Measurements from ENCODE around the gene CASKIN2.

CASKIN2 gene, protein sequence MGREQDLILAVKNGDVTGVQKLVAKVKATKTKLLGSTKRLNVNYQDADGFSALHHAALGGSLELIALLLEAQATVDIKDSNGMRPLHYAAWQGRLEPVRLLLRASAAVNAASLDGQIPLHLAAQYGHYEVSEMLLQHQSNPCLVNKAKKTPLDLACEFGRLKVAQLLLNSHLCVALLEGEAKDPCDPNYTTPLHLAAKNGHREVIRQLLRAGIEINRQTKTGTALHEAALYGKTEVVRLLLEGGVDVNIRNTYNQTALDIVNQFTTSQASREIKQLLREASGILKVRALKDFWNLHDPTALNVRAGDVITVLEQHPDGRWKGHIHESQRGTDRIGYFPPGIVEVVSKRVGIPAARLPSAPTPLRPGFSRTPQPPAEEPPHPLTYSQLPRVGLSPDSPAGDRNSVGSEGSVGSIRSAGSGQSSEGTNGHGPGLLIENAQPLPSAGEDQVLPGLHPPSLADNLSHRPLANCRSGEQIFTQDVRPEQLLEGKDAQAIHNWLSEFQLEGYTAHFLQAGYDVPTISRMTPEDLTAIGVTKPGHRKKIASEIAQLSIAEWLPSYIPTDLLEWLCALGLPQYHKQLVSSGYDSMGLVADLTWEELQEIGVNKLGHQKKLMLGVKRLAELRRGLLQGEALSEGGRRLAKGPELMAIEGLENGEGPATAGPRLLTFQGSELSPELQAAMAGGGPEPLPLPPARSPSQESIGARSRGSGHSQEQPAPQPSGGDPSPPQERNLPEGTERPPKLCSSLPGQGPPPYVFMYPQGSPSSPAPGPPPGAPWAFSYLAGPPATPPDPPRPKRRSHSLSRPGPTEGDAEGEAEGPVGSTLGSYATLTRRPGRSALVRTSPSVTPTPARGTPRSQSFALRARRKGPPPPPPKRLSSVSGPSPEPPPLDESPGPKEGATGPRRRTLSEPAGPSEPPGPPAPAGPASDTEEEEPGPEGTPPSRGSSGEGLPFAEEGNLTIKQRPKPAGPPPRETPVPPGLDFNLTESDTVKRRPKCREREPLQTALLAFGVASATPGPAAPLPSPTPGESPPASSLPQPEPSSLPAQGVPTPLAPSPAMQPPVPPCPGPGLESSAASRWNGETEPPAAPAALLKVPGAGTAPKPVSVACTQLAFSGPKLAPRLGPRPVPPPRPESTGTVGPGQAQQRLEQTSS (N-terminal part only)

DNA sequence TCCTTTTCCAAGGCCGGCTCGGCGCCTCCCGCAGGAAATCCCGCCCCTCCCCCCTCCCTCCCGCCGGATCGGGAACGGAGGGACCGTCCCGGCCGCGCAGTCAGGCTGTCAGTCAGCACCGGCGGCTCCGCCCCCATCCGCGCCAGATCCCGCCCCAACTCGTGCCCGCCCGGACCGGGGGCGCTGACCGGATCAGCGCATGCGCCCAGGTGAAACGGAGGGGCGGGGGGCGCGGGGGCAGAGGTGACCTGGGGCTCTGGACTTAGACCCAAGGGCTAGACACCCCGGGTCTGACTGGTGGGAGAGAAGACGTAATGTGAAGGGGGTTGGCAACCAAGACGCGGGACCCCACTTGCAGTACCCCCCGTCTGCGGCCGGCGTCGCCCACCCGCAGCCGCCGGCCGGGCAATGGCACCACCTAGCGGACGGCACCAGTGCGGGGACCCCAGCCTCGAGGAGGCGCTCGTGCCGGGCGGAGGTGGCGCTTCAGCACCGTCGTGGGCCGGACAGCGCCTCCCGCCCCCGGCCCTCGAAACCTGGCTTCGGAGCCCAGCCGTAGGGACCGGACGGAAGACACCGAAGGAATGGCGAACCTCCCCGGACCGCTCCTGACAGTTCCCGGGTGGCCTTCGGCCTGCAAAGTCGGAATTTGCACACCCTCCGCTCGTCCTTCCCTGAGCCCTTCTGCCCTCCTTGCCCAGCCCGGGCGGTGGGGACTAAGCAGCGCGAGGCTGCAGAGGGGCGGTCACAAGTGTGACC is at the start of gene CASKIN2:
TSS of gene CASKIN2 (minus strand) at position 42 of the 759 bp plus-strand sequence. CDS start 1,733 bp downstream, outside the sequence.
- TF ChIP-seq, protein P1, sequence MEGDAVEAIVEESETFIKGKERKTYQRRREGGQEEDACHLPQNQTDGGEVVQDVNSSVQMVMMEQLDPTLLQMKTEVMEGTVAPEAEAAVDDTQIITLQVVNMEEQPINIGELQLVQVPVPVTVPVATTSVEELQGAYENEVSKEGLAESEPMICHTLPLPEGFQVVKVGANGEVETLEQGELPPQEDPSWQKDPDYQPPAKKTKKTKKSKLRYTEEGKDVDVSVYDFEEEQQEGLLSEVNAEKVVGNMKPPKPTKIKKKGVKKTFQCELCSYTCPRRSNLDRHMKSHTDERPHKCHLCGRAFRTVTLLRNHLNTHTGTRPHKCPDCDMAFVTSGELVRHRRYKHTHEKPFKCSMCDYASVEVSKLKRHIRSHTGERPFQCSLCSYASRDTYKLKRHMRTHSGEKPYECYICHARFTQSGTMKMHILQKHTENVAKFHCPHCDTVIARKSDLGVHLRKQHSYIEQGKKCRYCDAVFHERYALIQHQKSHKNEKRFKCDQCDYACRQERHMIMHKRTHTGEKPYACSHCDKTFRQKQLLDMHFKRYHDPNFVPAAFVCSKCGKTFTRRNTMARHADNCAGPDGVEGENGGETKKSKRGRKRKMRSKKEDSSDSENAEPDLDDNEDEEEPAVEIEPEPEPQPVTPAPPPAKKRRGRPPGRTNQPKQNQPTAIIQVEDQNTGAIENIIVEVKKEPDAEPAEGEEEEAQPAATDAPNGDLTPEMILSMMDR (conservative IDR thresholded peaks at IDR 0.05; ENCODE audit: control insufficient read depth, insufficient read depth, low read depth, low read length): no peak
- H3K4me3 ChIP-seq (ENCODE audit: control insufficient read depth, low read depth, low read length): peak within 1 kb of the TSS; percentile 66
- DNase-seq (ENCODE audit: low read depth): peak; percentile 78

DNA sequence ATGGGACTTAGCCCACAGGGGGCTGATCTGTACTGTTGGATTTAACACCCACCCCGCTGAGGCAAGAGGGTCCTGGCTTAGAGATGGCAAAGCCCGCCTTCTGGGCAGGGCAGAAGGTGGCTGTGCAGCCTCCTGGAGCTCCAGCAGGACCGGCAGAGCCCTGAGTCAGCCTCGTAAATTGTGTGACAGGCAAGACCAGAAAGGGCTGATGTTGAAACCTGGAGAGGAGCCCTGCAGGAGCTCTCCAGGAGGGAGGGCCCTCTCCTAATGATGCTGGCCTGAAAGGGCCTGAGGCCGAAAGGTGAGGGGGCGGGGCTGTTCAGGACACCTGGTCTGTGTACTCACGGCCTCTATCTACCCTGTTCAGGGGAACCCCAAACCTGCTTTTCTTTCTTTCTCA is 49.7 kb upstream of the CASKIN2 start:
- H3K4me3 ChIP-seq (ENCODE audit: control insufficient read depth, low read depth, low read length): no peak overlapping the region
- TF ChIP-seq, protein P1 (conservative IDR thresholded peaks at IDR 0.05; ENCODE audit: control insufficient read depth, insufficient read depth, low read depth, low read length): no peak
- peak; percentile 41 for DNase-seq (ENCODE audit: low read depth)

DNA sequence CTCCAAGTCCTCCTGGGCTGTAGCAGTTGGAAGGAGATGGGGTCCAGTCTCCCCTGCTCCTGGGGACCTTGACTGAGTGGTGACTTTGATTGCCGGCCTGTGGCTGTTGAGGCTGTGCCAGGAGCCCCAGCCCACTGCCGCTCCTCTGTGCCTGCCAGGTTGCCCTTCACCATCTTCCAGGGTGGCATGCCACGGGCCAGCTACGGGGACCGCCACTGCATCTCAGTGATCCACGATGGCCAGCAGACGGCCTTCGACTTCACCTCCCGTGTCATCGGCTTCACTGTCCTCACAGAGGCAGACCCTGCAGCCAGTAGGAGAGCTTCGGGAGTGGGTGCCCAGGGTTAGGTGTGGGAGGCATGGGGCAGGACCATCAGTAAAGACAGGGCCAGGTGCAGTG is 48.9 kb upstream of the CASKIN2 start:
- TF ChIP-seq, protein P1 (conservative IDR thresholded peaks at IDR 0.05; ENCODE audit: control insufficient read depth, insufficient read depth, low read depth, low read length): no peak
- no peak for DNase-seq (ENCODE audit: low read depth)
- H3K4me3 ChIP-seq (ENCODE audit: control insufficient read depth, low read depth, low read length): no peak overlapping the region

DNA sequence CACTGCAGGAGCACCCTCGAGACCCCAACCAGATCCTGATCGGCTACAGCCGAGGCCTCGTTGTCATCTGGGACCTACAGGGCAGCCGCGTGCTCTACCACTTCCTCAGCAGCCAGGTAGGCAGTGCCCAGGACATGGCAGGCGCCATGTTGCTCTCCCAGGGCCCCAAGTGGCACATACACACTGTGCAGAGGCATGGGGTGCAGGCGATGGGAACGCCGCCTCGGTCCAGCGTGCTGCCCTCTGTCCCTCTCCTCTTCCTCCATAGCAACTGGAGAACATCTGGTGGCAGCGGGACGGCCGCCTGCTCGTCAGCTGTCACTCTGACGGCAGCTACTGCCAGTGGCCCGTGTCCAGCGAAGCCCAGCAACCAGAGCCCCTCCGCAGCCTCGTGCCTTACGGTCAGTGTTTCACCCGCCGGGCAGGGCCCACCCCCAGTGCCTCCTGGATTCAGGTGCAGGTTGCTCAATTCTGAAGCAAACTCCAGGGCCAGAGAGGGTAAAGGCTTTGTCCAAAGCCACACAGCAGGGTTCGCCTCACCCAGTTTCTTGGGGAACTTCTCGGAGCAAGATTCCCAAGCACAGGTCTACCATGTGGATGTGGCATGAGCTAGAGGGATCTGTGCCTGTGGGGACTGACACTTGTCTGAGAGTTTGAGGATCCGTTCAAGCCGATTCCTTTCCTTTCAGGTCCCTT is 47.9 kb upstream of the CASKIN2 start:
- DNase-seq (ENCODE audit: low read depth): no peak
- TF ChIP-seq, protein P1 (conservative IDR thresholded peaks at IDR 0.05; ENCODE audit: control insufficient read depth, insufficient read depth, low read depth, low read length): no peak
- H3K4me3 ChIP-seq (ENCODE audit: control insufficient read depth, low read depth, low read length): no peak overlapping the region

DNA sequence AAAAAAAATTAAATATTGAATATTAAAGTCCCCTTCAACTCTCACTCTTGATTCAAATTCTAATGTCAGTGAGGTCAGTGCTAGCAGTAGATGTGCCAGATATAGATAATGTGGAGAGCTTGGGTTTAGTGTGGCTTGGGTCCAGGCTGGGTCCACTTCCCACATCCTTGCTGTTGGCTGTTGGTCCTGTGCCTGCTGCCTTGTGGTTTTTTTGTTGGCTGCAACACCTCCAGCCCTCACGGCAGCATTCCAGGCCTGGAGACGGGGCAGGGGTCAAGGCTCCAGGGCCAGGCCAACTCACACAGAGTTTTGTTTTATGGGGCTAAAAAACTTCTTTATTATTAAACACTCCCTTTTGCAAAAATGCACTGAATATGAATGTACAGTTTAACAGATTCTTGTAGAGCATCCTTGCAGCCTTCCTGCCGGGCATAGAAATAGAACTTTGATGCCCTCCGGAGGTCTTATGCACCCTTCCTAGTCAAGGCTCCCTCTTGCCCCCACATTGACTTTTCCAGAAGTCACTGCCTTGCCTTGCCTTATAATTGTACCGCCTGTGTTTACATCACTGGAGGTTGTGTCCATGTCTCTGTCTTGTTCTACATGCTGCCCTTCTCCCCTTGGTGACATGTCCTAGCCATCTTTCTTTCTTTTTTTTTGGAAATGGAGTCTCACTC is 46.7 kb upstream of the CASKIN2 start:
- no peak overlapping the region for H3K4me3 ChIP-seq (ENCODE audit: control insufficient read depth, low read depth, low read length)
- TF ChIP-seq, protein P1 (conservative IDR thresholded peaks at IDR 0.05; ENCODE audit: control insufficient read depth, insufficient read depth, low read depth, low read length): no peak
- DNase-seq (ENCODE audit: low read depth): peak; percentile 9
